Esophagus squamous epithelium (tissue), 5 donors: ENCODE measurements around the gene OAT. TPM values are rescaled to one million over a fixed set of nuclear protein-coding genes. Genes with fewer than 3 reads are reported as not detected.

Source experiments
- DNase-seq: peaks from one replicate; lab custom pipeline; 2025; lab: John Stamatoyannopoulos, UW
- H3K27ac ChIP-seq, 4 donors: fragments of 200-600 bp; sonication (generic); one replicate each; pipeline ENCODE4 v1.5.1; 2016 to 2019; ENCODE audit warnings: mild to moderate bottlenecking in 1 of 4
- H3K27me3 ChIP-seq, 4 donors: fragments of 200-600 bp; sonication (generic); 1 replicate in 3 of 4; 2 replicates in 1 of 4; pipeline versions ENCODE4 v1.5.1 to v1.6.0; 2017 to 2021; ENCODE audit warnings: antibody characterized with exemption in 1 of 4
- H3K36me3 ChIP-seq, 3 donors: fragments of 200-600 bp; sonication (generic); one replicate each; pipeline ENCODE4 v1.5.1; 2016 to 2019
- H3K4me1 ChIP-seq, 3 donors: fragments of 200-600 bp; sonication (generic); one replicate each; pipeline ENCODE4 v1.5.1; 2017 to 2019
- H3K4me3 ChIP-seq, 4 donors: fragments of 200-600 bp; sonication (generic); 1 replicate in 3 of 4; 2 replicates in 1 of 4; pipeline ENCODE4 v1.5.1; 2016 to 2019; ENCODE audit warnings: mild to moderate bottlenecking in 2 of 4, moderate library complexity in 1 of 4
- H3K9me3 ChIP-seq, 3 donors: fragments of 200-600 bp; sonication (generic); one replicate each; pipeline ENCODE4 v1.5.1; 2016 to 2019
- POLR2A ChIP-seq, 4 donors: fragments of 450-650 bp; IDR thresholded peaks; one replicate each; pipeline ENCODE4 v1.6.1; 2017; ENCODE audit warnings: antibody characterized with exemption in 4 of 4, mild to moderate bottlenecking in 4 of 4, moderate library complexity in 3 of 4
- WGBS, 2 donors: methylation state at CpG; one replicate each; pipeline ENCODE4 v1.1.5; 2018; 5-methylcytosine and 5-hydroxymethylcytosine counted together
- intact Hi-C: fragments of 100-400 bp; cut with DNase I; formaldehyde crosslinking; loops from one replicate; pipeline ENCODE4 v1.15.0; 2022
- total RNA-seq, 4 donors: library from RNA; depleted of rRNA; stranded (reverse); fragments of >200 nt; gene quantifications; one replicate each; pipeline ENCODE4 v1.1.0, GENCODE V29; 2016
- TF ChIP-seq, protein P1 (sequence below), 6 experiments: fragments of 450-650 bp in 4 of 6; fragments of 200-600 bp in 2 of 6; sonication (generic) in 2 of 6; IDR thresholded peaks; one replicate each; pipeline ENCODE4 v1.5.1; 2016 to 2019; ENCODE audit warnings: antibody characterized with exemption in 6 of 6, mild to moderate bottlenecking in 4 of 6, moderate library complexity in 4 of 6
- donor health status: DM: yes; HTN: yes; CAD: no.

The OAT gene
- total RNA-seq, 4 donors from 2014 or later, result 101 to 194 (median 131) TPM

DNA sequence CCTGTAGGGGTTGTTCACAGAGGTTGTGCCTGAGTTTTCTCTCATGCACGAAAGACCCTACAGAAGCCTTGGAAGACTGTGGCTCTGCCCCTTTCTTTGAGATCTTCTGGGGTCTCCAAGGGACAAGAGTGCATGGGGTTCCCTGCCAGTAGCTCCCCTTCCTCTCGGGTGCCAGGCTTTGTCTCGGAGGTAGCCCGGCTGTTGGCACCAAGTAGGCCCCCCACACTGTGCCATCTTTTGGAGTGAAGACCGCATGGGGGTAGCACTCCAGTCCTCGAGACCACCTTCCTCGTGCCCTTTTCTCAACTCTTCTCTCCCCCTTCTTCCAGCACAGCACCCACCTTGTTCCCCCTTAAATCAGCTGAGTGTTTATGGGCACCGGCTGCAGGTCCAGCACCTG, 41.6 kb downstream of the OAT start:
- Histone ChIP-seq H3K4me1 (peaks cover 0 to 14% (median 3%) of the 10 kb centered on the region in 3 donors), H3K4me3 (no peak overlapping the region), H3K27ac (no peak overlapping the region), H3K27me3 (peaks cover 0 to 50% (median 0%) of the 10 kb centered on the region in 4 donors), H3K36me3 (no peaks in the 10 kb centered on the region), H3K9me3 (no peaks in the 10 kb centered on the region)
- intact Hi-C loops, result no loop called here
- WGBS, 2 donors, result 79 to 99% methylated on average over 6 to 8 of the region's 8 CpGs
- no peak for DNase-seq
- TF ChIP-seq, protein P1, sequence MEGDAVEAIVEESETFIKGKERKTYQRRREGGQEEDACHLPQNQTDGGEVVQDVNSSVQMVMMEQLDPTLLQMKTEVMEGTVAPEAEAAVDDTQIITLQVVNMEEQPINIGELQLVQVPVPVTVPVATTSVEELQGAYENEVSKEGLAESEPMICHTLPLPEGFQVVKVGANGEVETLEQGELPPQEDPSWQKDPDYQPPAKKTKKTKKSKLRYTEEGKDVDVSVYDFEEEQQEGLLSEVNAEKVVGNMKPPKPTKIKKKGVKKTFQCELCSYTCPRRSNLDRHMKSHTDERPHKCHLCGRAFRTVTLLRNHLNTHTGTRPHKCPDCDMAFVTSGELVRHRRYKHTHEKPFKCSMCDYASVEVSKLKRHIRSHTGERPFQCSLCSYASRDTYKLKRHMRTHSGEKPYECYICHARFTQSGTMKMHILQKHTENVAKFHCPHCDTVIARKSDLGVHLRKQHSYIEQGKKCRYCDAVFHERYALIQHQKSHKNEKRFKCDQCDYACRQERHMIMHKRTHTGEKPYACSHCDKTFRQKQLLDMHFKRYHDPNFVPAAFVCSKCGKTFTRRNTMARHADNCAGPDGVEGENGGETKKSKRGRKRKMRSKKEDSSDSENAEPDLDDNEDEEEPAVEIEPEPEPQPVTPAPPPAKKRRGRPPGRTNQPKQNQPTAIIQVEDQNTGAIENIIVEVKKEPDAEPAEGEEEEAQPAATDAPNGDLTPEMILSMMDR (IDR thresholded peaks at IDR 0.05), result no peak
- TF ChIP-seq POLR2A (IDR thresholded peaks at IDR 0.05), result no peak

DNA sequence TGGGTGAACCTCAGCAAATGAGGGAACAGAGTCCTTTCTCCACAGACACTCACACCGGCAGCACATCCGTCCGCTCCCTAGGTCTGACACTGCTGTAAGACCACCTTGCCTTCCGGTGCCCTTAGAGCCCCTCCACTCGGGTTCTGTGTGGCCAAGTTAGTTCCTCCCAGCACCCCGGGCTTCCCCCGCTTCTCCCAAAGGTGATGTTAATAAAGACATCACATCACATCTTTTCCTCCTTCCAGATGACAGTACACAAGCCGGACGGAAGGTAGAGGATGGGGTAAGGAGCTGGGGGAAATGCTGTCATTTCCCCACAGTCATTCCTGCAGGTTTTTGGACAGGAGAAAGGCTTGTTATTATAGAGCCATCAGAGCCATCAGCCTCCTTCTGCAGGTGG, 42.3 kb downstream of the OAT start:
- DNase-seq, result no peak
- 60 to 79% methylated on average over 3 to 7 of the region's 9 CpGs for WGBS, 2 donors
- peaks cover 0 to 44% (median 0%) of the 10 kb centered on the region in 4 donors for H3K27me3 ChIP-seq

DNA sequence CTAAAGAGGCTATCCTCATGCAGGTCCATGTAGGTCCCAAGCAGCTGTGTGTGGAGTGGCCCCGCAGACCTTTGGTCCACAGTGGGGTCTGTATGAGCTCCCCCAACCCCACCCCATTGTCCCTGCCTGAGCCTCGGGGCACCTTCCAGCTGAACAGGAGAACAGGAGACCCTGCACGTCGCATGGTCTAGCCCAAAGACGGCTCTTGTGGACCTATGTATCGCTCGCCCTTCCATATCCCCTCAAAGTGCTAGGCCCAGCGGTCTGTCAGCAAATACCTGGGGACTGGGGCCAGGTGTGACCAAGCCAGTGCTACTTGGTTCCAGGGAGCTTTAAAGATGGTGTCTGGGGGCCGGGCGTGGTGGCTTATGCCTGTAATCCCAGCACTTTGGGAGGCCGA, 43.0 kb downstream of the OAT start:
- no peak for DNase-seq
- TF ChIP-seq POLR2A (IDR thresholded peaks at IDR 0.05), result no peak
- TF ChIP-seq, protein P1 (IDR thresholded peaks at IDR 0.05), result no peak
- H3K9me3 ChIP-seq, result no peaks in the 10 kb centered on the region
- H3K27me3 ChIP-seq, result peaks cover 0 to 42% (median 0%) of the 10 kb centered on the region in 4 donors
- intact Hi-C loops, result no loop called here
- no peak overlapping the region for H3K27ac ChIP-seq
- H3K4me3 ChIP-seq, result no peak overlapping the region
- no peaks in the 10 kb centered on the region for H3K36me3 ChIP-seq
- WGBS, 2 donors, result 89 to 100% methylated on average over 2 to 5 of the region's 11 CpGs
- H3K4me1 ChIP-seq, result peaks cover 0 to 14% (median 3%) of the 10 kb centered on the region in 3 donors

More for the DNA sequence above, 42.3 kb downstream of the OAT start:
- Histone ChIP-seq H3K27ac (no peak overlapping the region), H3K9me3 (no peaks in the 10 kb centered on the region), H3K4me3 (no peak overlapping the region), H3K36me3 (no peaks in the 10 kb centered on the region), H3K4me1 (peaks cover 0 to 14% (median 3%) of the 10 kb centered on the region in 3 donors)
- intact Hi-C loops, result no loop called here
- TF ChIP-seq POLR2A (IDR thresholded peaks at IDR 0.05), result no peak

DNA sequence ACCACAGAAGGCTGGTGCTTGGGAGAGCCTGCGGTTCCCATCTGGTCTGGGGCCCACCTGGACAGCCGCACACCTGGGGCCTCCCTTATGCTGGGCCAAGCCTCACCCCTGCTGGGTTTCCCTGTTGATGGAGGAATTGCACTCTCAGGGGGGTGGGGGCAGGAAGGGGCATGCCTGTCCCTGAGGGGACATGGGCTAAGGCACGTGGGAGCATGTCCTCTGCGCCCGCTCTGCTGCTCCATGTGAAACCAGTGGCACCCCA, 43.4 kb downstream of the OAT start:
- peaks cover 0 to 38% (median 0%) of the 10 kb centered on the region in 4 donors for H3K27me3 ChIP-seq
- H3K9me3 ChIP-seq, result no peaks in the 10 kb centered on the region
- TF ChIP-seq POLR2A (IDR thresholded peaks at IDR 0.05), result no peak
- TF ChIP-seq, protein P1 (IDR thresholded peaks at IDR 0.05), result no peak
- H3K27ac ChIP-seq, result no peak overlapping the region
- no CpG with 5 or more reads among the region's 5 CpGs for WGBS, 2 donors
- DNase-seq, result no peak
- H3K36me3 ChIP-seq, result no peaks in the 10 kb centered on the region
- intact Hi-C loops, result no loop called here
- peaks cover 0 to 14% (median 3%) of the 10 kb centered on the region in 3 donors for H3K4me1 ChIP-seq
- H3K4me3 ChIP-seq, result no peak overlapping the region

DNA sequence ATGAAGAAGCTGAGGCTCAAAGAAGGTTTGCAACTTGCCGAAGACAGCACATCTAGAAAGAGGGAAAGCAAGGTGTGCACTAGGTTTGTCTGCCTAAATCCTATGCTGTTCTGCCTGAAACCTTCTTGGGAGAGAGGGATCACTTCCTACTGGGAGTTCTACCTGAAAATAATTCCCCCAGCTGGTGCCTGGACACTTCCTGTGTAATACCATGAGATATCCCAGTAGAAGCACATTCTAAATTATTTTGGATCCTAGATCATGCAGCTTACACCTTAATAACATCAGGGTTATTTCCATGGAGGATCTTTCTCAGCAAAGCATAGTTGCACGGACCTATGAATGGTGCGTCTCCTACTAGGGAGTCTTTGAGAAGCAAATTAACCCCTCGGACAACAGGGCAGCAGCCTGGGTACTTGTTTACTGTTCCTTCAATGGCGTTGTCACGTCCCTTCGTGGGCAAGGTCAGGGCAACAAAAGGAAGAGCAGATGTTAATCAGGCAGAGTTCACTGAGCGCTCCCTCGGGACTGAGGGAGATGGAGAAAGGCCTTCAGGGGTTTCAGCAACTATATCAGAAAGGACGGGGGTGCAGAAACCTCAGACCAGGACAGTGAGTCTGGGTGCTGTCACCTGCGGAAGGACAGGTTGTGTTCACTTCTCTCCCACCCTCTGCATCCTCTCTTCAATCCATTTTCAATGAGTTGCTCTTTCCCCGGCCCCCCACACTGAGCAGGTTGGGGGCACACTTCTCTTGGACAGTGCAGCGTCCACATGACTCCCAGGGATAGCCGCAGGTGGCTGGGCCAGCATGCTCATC, 44.0 kb downstream of the OAT start:
- no peak for DNase-seq
- TF ChIP-seq, protein P1 (IDR thresholded peaks at IDR 0.05), result no peak
- no peak for TF ChIP-seq POLR2A (IDR thresholded peaks at IDR 0.05)
- no peaks in the 10 kb centered on the region for H3K36me3 ChIP-seq
- WGBS, 2 donors, result 77 to 89% methylated on average over 5 to 11 of the region's 14 CpGs
- peaks cover 0 to 33% (median 0%) of the 10 kb centered on the region in 4 donors for H3K27me3 ChIP-seq
- peaks cover 0 to 14% (median 3%) of the 10 kb centered on the region in 3 donors for H3K4me1 ChIP-seq
- no peak overlapping the region for H3K4me3 ChIP-seq
- H3K27ac ChIP-seq, result no peak overlapping the region
- no peaks in the 10 kb centered on the region for H3K9me3 ChIP-seq
- intact Hi-C loops, result no loop called here
